ENCODE results near the gene IL18BP.

Gene IL18BP

GRCh38 chr11:72048766-72049460 lies 50.2 kb downstream of the IL18BP start:
- H3K27ac ChIP-seq, result no peak overlapping the region
- no peak for TF ChIP-seq ZFX (IDR thresholded peaks at IDR 0.05)
- TF ChIP-seq CTCF (conservative IDR thresholded peaks at IDR 0.05), result no peak

All from C4-2B (cell line).